Prostate gland (tissue), 2 donors: Measurements from ENCODE around the gene ROCK1.

ENCODE experiments used
- POLR2A ChIP-seq: fragments of 450-650 bp; IDR thresholded peaks from one replicate; pipeline ENCODE4 v1.6.1; 2016; ENCODE audit warnings: antibody characterized with exemption, mild to moderate bottlenecking
- POLR2AphosphoS5 ChIP-seq: sonication (generic); formaldehyde crosslinking; IDR thresholded peaks from one replicate; pipeline ENCODE4 v1.6.1; 2017; ENCODE audit warnings: antibody characterized with exemption
- TF ChIP-seq, protein P1 (sequence below), 4 experiments: fragments of 200-600 bp in 2 of 4; fragments of 450-650 bp in 2 of 4; sonication (generic) in 2 of 4; IDR thresholded peaks; 1 replicate in 3 of 4; 2 replicates in 1 of 4; pipeline ENCODE4 v1.5.1; 2016 to 2019; ENCODE audit warnings: antibody characterized with exemption in 4 of 4, mild to moderate bottlenecking in 2 of 4, moderate library complexity in 2 of 4

DNA sequence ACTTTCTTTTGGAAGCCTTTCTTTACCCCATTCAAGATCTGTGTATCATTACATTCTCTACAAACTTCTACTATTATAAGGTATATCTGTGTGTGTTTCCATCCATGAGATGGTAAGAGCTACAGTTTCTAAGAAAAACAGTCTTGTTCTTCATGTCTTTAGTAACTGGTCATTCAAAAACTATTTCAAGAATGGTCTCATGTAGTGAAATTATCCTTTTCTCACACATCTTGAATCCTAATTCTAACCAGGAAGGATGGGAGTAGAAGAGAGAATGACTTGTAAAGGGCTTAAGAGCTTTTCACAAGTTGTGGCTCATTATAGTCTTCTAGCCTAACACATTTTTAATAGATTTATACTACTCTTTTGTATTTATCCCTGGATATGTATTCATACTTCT is 47.3 kb downstream of the ROCK1 start:
- TF ChIP-seq POLR2A = no peak
- TF ChIP-seq, protein P1, sequence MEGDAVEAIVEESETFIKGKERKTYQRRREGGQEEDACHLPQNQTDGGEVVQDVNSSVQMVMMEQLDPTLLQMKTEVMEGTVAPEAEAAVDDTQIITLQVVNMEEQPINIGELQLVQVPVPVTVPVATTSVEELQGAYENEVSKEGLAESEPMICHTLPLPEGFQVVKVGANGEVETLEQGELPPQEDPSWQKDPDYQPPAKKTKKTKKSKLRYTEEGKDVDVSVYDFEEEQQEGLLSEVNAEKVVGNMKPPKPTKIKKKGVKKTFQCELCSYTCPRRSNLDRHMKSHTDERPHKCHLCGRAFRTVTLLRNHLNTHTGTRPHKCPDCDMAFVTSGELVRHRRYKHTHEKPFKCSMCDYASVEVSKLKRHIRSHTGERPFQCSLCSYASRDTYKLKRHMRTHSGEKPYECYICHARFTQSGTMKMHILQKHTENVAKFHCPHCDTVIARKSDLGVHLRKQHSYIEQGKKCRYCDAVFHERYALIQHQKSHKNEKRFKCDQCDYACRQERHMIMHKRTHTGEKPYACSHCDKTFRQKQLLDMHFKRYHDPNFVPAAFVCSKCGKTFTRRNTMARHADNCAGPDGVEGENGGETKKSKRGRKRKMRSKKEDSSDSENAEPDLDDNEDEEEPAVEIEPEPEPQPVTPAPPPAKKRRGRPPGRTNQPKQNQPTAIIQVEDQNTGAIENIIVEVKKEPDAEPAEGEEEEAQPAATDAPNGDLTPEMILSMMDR (IDR thresholded peaks at IDR 0.05) = no peak
- TF ChIP-seq POLR2AphosphoS5 = no peak
